HCT116 (cell line): ENCODE results near the gene HRH3. TPM values are rescaled to one million over a fixed set of nuclear protein-coding genes. Genes with fewer than 3 reads are reported as not detected.

ENCODE experiments used
- ATAC-seq: fragments of 200-7000 bp; cut with Tn5 transposase; 2 replicates; pipeline ENCODE4 v1.9.1; 2020; ENCODE audit warnings: mild to moderate bottlenecking, moderate library complexity
- BruUV-seq: library from RNA; stranded (reverse); fragments of 400-500 nt; replicated peaks from 2 replicates; lab custom pipeline; 2021; lab: Mats Ljungman, UMichigan
- CTCF ChIA-PET: fragments of 300-600 bp; sonication (Branson Sonifier 250); formaldehyde crosslinking; loops from one replicate; lab custom pipeline; 2021; ENCODE audit warnings: antibody characterized with exemption; lab: Charles Lee
- POLR2A ChIA-PET: fragments of 300-600, 350-600 bp; sonication (Branson Sonifier 250); formaldehyde crosslinking; loops from one replicate; lab custom pipeline; 2021; ENCODE audit warnings: antibody characterized with exemption; lab: Charles Lee
- RAD21 ChIA-PET, 2 experiments: fragments of 300-600 bp; sonication (Branson Sonifier 250); formaldehyde crosslinking; loops; one replicate each; lab custom pipeline; 2023; ENCODE audit warnings: low total read pairs in 2 of 2; ENCODE audit not compliant: uncharacterized antibody in 2 of 2, unreplicated experiment in 2 of 2, low non-redundant PET in 1 of 2; lab: Charles Lee
- DNase-seq: peaks from one replicate; pipeline ENCODE4 v3.0.0-alpha.2; 2010; ENCODE audit warnings: low read depth, low spot score
- H2AFZ ChIP-seq: fragments of 200-600 bp; shearing (Covaris generic), sonication (generic); 2 replicates; pipeline ENCODE4 v1.6.1; 2017; ENCODE audit warnings: low read depth, mixed run types, mixed read lengths, antibody characterized with exemption, low read length; ENCODE audit not compliant: poor library complexity, severe bottlenecking
- H3K27ac ChIP-seq: 2 replicates; pipeline ENCODE4 v1.5.1; 2012; ENCODE audit warnings: low read depth, low read length
- H3K27me3 ChIP-seq: fragments of 200-600 bp; sonication (generic); 2 replicates; pipeline ENCODE4 v1.6.1; 2016; ENCODE audit warnings: mixed run types, low read length, mixed read lengths; ENCODE audit not compliant: insufficient read depth
- H3K36me3 ChIP-seq, 2 experiments: fragments of 200-500 bp in 1 of 2; fragments of 200-600 bp in 1 of 2; sonication (Bioruptor generic) in 1 of 2; sonication (generic) in 1 of 2; 2 replicates each; pipeline versions ENCODE4 v1.5.1 to v1.6.1; 2014 to 2016; ENCODE audit warnings: low read length in 2 of 2, inconsistent platforms in 1 of 2, mixed read lengths in 1 of 2, mixed run types in 1 of 2; ENCODE audit not compliant: insufficient read depth in 2 of 2, control insufficient read depth in 1 of 2
- H3K4me1 ChIP-seq, 2 experiments: fragments of 200-600 bp in 1 of 2; sonication (generic) in 1 of 2; 2 replicates each; pipeline versions ENCODE4 v1.5.1 to v1.6.1; 2012 to 2017; ENCODE audit warnings: low read length in 2 of 2, inconsistent platforms in 1 of 2, mild to moderate bottlenecking in 1 of 2, mixed read lengths in 1 of 2, mixed run types in 1 of 2, moderate library complexity in 1 of 2; ENCODE audit not compliant: insufficient read depth in 2 of 2, control insufficient read depth in 1 of 2
- H3K4me2 ChIP-seq: fragments of 200-600 bp; sonication (generic); 2 replicates; pipeline ENCODE4 v1.6.1; 2017; ENCODE audit warnings: mixed run types, low read length, mixed read lengths
- H3K4me3 ChIP-seq, 2 experiments: fragments of 200-600 bp in 1 of 2; sonication (generic) in 1 of 2; replicated peaks in 1 of 2; 2 replicates each; pipeline ENCODE4 v1.5.1; 2011 to 2016; ENCODE audit warnings: low read length in 2 of 2, control low read depth in 1 of 2, low read depth in 1 of 2, mild to moderate bottlenecking in 1 of 2, mixed read lengths in 1 of 2, mixed run types in 1 of 2
- H3K79me2 ChIP-seq: fragments of 200-600 bp; sonication (generic); 2 replicates; pipeline ENCODE4 v1.6.1; 2017; ENCODE audit warnings: mild to moderate bottlenecking, mixed run types, low read length, moderate library complexity, mixed read lengths; ENCODE audit not compliant: insufficient read depth
- H3K9ac ChIP-seq: fragments of 200-600 bp; sonication (generic); 2 replicates; pipeline ENCODE4 v1.6.1; 2016; ENCODE audit warnings: low read length, mixed read lengths
- H3K9me2 ChIP-seq: fragments of 200-600 bp; sonication (generic), shearing (Covaris generic); 2 replicates; pipeline ENCODE4 v1.6.1; 2017; ENCODE audit warnings: mixed run types, mild to moderate bottlenecking, moderate library complexity; ENCODE audit not compliant: insufficient read depth
- H3K9me3 ChIP-seq, 2 experiments: fragments of 200-500 bp in 1 of 2; fragments of 200-600 bp in 1 of 2; sonication (Bioruptor generic) in 1 of 2; sonication (generic) in 1 of 2; 2 replicates each; pipeline ENCODE4 v1.6.1; 2014 to 2017; ENCODE audit warnings: low read length in 2 of 2, mixed read lengths in 2 of 2, inconsistent platforms in 1 of 2, low read depth in 1 of 2, mild to moderate bottlenecking in 1 of 2, mixed run types in 1 of 2, moderate library complexity in 1 of 2; ENCODE audit not compliant: control insufficient read depth in 1 of 2, insufficient read depth in 1 of 2
- H4K20me1 ChIP-seq: fragments of 200-600 bp; sonication (generic), shearing (Covaris generic); 2 replicates; pipeline ENCODE4 v1.6.1; 2017; ENCODE audit warnings: mixed run types, mild to moderate bottlenecking, moderate library complexity; ENCODE audit not compliant: insufficient read depth
- CEBPB ChIP-seq: IDR thresholded peaks from 2 replicates; pipeline ENCODE4 v1.6.1; 2012; ENCODE audit warnings: low read depth
- CTCF ChIP-seq, 3 experiments: fragments of 200-600 bp in 1 of 3; sonication (generic) in 1 of 3; IDR thresholded peaks in 2 of 3; conservative IDR thresholded peaks in 1 of 3; 2 replicates each; pipeline ENCODE4 v1.5.1; 2012 to 2017; ENCODE audit warnings: low read depth in 2 of 3, low read length in 2 of 3, antibody characterized with exemption in 1 of 3, borderline replicate concordance in 1 of 3, control low read depth in 1 of 3, mild to moderate bottlenecking in 1 of 3, mixed read lengths in 1 of 3, mixed run types in 1 of 3, moderate library complexity in 1 of 3; ENCODE audit not compliant: insufficient read depth in 1 of 3
- JUND ChIP-seq: IDR thresholded peaks from 2 replicates; pipeline ENCODE4 v1.6.1; 2012
- POLR2A ChIP-seq: IDR thresholded peaks from 2 replicates; pipeline ENCODE4 v1.7.0; 2011; ENCODE audit warnings: borderline replicate concordance; ENCODE audit not compliant: insufficient read depth, insufficient read length; ENCODE audit errors: extremely low read depth
- SP1 ChIP-seq: IDR thresholded peaks from 2 replicates; pipeline ENCODE4 v1.6.1; 2012; ENCODE audit warnings: low read depth
- YY1 ChIP-seq: IDR thresholded peaks from 2 replicates; pipeline ENCODE4 v1.6.1; 2011; ENCODE audit warnings: low read length, low read depth, moderate library complexity, mild to moderate bottlenecking; ENCODE audit not compliant: insufficient replicate concordance; ENCODE audit errors: extremely low read depth
- ZBTB33 ChIP-seq: IDR thresholded peaks from 2 replicates; pipeline ENCODE4 v1.6.1; 2011; ENCODE audit warnings: mild to moderate bottlenecking, low read length, moderate library complexity; ENCODE audit not compliant: insufficient replicate concordance; ENCODE audit errors: extremely low read depth
- intact Hi-C: fragments of 100-400 bp; cut with micrococcal nuclease; formaldehyde crosslinking; loops from 2 replicates; pipeline ENCODE4 v1.10.0; 2022
- total RNA-seq: library from RNA; stranded (reverse); gene quantifications from one replicate; pipeline ENCODE4 v1.2.1, GENCODE V29; 2021; ENCODE audit not compliant: unreplicated experiment
- TF ChIP-seq, protein P1 (sequence below): IDR thresholded peaks from 2 replicates; pipeline ENCODE4 v1.6.1; 2012

Gene HRH3
- total RNA-seq, 1 experiment from 2014 or later, result not detected

DNA sequence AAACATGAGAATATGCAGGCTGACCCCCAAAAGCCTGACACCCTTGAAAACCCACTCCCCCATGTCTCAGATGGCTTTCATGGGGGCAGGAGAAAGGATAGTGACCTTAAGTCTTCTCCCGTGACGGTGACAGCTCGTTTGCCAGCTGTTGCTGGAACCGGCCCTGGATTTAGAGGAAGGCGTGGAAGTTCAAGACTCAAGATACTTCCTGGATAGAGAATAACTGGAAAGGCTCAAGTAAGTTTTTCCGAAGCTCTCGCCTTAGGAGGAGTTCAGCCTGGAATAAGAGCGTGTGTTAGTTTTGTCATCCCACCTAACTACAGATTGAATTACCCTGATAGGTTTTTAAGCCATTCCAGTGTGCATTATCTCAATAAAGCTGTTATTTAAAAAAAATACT is 48.8 kb downstream of the HRH3 start:
- Histone ChIP-seq H3K9ac (no peak overlapping the region), H3K79me2 (no peaks in the 10 kb centered on the region), H3K4me1 (no peaks in the 10 kb centered on the region), H4K20me1 (no peaks in the 10 kb centered on the region), H2AFZ (no peak overlapping the region), H3K9me2 (no peaks in the 10 kb centered on the region), H3K9me3 (no peaks in the 10 kb centered on the region), H3K27ac (no peak overlapping the region), H3K27me3 (no peaks in the 10 kb centered on the region), H3K36me3 (peaks cover 2 to 14% of the 10 kb centered on the region in 2 experiments; a peak in 3 of 4 replicates), H3K4me3 (no peak overlapping the region), H3K4me2 (no peak overlapping the region)
- ChIA-PET RAD21 (no interaction called here), POLR2A (no interaction called here), CTCF (no interaction called here)
- intact Hi-C loops, result no loop called here
- BruUV-seq, result no TSS peak
- no peak for TF ChIP-seq ZBTB33
- no peak for TF ChIP-seq YY1
- no peak for TF ChIP-seq CTCF (IDR thresholded peaks at IDR 0.05 in 2 of 3, conservative IDR thresholded peaks at IDR 0.05 in 1 of 3; ENCODE audit: borderline replicate concordance in 1 of 3, insufficient read depth in 1 of 3, low read depth in 2 of 3, low read length in 2 of 3)
- TF ChIP-seq CEBPB, result no peak
- ATAC-seq (no peak), DNase-seq (no peak)

DNA sequence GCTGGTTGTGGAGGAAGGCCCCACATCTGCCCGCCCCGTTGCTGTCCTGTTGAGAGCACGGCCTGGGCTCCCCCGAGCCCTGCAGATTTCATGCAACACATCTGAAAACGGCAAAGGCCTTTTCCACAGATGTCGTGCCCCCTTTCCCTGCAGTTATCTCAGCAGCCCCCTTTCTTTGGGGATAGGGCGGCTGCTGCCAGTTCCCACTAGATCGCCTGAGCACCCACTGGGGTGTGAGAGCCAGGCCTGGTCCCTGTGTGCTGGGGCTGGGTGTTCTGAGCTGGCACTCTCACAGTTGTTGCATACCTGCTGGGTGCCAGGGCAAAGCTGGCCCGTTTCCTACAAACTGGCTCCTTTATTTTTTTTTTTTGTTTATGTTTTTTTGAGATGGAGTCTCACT is 49.5 kb downstream of the HRH3 start:
- CTCF ChIA-PET, result no interaction called here
- POLR2A ChIA-PET, result no interaction called here
- no peak overlapping the region for H3K4me3 ChIP-seq
- no peaks in the 10 kb centered on the region for H4K20me1 ChIP-seq
- no peak overlapping the region for H3K27ac ChIP-seq
- H3K9me3 ChIP-seq, result no peaks in the 10 kb centered on the region
- H2AFZ ChIP-seq, result no peak overlapping the region
- H3K27me3 ChIP-seq, result no peaks in the 10 kb centered on the region
- H3K79me2 ChIP-seq, result no peaks in the 10 kb centered on the region
- intact Hi-C loops, result no loop called here
- RAD21 ChIA-PET, result no interaction called here
- ATAC-seq, result no peak
- no TSS peak for BruUV-seq
- H3K9ac ChIP-seq, result no peak overlapping the region
- no peaks in the 10 kb centered on the region for H3K9me2 ChIP-seq
- no peak overlapping the region for H3K4me2 ChIP-seq
- H3K36me3 ChIP-seq, result peaks cover 2 to 17% of the 10 kb centered on the region in 2 experiments; a peak in 3 of 4 replicates
- no peak for DNase-seq
- H3K4me1 ChIP-seq, result no peaks in the 10 kb centered on the region
- TF ChIP-seq, protein P1, sequence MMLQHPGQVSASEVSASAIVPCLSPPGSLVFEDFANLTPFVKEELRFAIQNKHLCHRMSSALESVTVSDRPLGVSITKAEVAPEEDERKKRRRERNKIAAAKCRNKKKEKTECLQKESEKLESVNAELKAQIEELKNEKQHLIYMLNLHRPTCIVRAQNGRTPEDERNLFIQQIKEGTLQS, result no peak
- no peak for TF ChIP-seq POLR2A
- TF ChIP-seq SP1, result no peak
- TF ChIP-seq JUND, result no peak
